DMS79 (cell line): ENCODE data around the gene LIF.
A peak's percentile ranks its signal among the peaks of the same experiment; 100 is the strongest.

Experiments used
- DNase-seq: peaks from one replicate; lab custom pipeline; 2025; lab: John Stamatoyannopoulos, UW

The LIF gene

DNA sequence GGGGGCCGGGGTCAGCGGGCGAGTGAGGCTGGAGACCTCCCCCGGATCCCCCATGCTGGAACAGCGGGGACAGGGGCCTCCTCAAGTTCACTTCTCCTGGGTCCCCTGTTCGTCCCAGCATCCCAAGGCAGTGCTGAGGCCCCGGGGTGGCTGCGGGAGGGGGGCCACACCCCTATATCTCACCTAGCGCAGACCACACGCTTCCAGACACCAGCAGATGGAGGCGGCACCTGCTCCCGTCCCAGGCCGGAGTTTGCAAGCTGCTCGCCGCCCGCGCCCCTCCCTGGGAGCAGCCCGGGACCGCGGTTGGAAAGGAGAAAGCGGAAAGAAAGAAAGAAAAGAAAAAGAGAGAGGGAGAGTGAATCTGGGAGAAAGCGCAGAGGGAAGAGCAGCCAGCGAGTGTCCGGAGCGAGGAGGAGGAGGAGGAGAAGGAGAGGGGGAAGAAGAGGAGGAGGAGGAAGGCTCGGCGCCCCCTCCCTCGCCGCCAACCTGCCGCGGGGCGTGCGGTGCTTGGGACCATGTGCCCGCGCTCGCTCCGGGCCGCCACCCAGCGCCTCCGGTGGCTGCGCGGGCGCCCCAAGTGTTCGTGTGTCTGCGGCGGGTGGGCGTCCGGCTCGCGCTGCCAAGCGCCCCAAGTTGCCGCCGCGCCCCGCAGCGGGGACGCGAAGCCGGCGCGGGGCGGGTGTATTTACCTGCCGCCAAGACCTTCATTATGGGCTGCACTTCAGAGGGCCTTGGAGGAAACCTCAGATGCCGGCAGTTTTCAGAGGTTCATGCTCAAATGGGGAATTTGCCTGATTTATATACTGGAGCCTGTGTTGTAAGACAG, at the start of gene LIF:
Gene LIF, minus strand, starts transcription at position 775 of the 829 bp plus-strand sequence. Its CDS starts 64 bp downstream, at position 711.
- no peak for DNase-seq

DNA sequence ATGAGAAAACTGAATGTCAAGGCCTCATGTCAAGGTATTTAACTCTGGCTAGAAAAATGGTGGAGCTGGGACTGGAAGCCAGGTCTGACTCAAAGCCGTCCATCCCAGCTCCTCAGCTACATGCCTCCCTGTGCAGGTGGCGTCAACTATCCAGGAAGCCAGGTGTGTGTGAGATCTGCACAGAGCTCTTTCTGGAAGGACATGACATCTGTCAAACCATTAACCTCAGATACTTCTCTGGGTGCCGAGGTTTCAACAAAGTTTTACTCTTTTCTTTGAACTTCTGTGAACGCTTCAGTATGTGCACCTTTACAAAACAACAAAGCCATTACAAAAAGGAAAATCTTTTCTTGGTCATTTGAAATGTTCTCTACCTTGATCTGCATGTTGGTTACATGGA, 49.8 kb upstream of the LIF start:
- no peak for DNase-seq

DNA sequence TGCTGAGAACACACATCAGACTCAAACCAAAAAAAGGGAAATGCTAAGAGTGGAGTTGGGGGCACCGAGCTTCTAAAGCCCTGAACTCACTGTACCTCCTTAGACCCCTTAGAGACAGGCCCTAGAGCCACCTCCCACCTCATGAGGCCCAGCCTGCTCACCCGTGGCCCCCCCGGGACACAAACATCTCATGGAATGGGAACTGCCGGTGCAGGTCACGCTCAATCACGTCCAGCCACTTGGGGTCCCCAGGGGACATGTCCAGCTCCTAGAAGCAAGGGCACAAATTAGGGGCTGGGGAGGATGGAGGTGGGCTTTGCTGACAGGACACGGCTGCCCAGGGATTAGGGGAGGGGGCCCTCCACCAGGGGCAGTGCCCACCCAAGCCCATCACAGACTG, 49.0 kb upstream of the LIF start:
- no peak for DNase-seq

DNA sequence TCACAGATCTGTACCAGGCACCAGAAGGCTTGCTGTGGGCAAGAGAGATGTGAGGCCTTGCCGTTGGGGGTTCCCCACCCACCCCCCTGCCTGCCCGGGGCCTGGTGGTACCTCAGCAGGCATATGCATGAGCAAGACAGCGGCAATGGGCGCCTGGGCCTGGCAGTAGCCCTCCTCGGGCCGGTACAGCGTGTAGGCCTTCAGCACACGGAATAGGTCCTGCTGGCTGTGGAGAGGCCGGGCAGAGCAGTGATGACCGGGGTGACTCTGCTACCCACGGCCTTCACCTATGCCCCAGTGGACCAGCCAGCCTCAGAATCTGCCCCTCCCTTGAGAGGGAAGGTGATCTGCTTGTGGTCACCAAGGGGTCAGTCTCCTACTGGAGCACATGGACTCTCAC, 48.3 kb upstream of the LIF start:
- DNase-seq, result no peak

DNA sequence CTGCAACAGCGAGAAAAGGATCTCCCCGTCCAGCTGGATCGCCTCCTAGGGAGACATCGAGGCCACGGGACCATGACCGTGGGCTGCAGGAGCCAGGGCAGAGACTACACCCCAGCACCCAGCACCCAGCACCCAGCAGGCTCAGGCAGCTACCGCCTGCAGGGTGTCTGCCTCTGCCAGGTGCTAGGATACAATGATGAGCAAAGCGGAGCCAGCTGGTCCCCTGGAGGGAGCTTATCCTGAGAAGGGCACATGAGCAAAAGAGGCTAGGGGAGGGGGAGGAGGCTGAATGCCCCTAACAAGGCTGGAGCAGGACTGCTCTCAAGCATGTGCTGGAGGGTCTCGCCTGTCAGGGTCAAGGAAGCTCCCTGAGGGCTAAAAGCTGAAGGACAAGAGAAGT, 47.5 kb upstream of the LIF start:
- DNase-seq, result no peak

DNA sequence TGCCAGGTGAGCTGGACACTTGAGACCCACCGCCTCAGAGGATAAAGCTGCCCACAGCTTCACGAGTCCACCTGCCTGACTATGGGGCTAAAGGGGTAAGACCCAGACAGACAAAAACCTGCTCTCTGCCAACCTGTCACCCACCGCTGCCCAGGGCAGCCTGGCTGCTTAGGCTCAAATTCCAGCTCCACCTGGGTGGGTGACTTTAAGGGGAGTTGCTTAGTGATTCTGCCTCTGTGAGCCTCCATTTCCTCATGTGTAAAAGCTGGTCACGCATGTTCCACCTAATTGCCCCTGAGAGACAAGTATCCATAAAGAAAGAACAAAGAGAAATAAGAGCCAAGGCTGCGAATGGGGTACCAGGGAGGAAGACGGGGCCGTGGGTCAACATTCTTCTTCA, 46.5 kb upstream of the LIF start:
- peak; percentile 28 for DNase-seq

DNA sequence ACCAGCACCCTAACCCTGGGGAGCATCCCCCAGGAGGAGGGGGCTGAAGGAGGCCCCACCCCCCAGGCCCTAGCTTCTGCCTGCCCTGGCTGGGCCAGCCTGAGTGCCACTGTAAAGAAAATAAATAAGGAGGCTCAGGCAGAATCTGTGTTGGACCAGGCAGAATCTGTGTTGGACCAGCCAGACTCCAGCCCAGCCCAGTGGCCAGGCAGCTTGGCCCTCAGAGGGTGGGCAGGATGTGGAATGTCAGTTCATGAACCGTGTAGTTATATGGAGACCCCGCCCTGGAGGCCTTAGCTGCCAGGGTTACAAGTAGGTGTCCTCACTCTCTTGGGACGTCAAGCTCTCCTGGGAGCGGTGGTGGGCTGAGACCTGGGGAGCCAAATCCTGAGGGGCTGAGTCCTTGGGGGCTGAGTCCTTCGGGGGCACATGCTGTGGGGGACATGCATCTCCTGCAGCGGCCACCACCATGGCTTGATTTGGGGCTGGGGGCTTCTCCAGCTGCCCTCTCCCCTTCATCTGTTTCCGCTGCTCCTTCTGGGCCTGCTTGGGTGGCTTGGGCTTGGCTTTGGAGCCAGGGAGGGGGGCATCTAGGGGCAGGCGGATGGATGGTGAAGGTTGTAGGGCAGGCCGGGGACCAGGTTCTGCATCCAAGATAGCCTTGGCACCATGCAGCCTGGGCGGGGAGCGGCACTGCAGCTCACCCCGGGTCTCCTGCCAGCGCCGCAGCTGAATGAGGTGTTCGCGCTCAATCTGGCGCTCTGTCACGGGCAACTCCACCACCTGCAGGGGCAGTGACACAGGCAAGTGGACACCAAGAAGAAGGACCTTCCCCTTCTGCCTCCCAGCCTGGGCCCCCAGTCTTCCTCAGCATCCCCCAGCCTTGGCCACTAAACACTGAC, 45.8 kb upstream of the LIF start:
- no peak for DNase-seq

DNA sequence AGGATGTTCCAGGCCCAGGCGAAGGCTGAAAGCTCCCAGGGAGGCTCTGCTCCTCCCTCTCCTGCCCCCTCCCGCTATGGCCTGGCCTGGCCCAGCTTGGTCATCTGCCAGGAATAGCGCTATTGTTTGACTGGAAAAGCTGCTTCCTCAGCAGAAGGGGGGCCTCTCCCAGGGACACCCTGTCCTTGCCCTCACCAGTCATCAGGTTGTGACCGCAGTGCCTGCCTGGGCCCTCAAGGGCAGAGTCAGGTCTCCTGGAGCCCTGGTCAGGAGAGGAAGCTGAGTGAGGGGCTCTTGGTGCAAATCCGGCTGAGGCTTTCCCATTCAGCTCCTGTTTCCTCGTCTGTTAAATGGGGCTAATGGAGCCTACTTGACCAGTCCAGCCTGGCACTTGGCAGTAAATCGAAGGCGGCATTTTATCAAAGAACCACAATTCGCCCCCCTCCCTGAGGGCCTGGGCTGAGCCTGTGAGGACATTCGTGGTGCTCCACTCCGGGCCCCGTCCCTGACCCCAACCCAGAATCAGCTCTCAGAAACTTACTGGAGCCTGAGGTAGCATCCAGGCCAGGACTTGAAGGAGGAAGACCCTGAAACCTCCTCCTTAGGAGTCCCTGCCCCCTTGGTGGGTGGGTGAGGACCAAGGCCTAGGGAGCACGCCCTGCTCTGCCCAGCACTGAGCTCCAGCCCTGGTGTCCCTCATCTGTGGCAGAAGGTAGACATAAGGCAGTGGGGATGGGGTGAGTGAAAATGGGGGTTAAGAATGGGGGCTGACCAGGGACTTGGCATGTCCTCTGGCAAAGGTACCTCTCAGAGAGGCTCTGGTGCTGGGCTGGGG, 44.7 kb upstream of the LIF start:
- no peak for DNase-seq

DNA sequence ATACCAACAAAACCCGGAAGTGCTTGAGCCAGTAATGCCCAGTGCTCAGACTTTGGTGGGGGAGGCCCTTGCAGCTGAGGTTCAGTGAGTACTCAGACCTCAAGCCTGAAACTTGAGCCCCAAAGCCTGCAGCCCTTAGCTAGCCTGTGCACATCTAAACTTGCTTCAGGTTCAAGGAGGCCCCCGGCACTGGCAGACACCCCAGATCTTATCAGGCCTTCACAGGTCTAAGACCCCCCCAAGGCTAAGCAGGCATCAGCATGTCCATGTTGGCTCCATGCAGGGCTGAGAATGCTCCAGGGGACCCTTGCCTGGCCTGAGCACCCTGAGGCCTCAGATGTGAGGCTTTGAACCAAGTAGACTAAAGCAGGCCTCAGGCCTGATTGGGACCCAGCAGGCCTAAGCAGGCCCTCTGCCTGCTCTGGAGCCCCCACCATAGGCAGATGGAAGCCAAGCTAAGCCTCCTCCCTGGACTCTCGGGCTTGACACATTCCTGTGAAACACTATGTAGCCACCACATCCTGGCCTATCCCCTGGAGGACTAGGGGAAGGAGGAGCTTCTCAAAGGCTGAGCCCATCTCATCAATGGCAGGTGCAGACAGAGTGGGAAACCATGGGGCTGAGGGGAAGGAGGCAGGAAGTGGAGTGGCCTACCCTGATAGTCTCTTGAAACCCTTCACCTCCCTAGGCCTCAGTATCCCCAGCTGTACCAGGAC, 43.9 kb upstream of the LIF start:
- no peak for DNase-seq

DNA sequence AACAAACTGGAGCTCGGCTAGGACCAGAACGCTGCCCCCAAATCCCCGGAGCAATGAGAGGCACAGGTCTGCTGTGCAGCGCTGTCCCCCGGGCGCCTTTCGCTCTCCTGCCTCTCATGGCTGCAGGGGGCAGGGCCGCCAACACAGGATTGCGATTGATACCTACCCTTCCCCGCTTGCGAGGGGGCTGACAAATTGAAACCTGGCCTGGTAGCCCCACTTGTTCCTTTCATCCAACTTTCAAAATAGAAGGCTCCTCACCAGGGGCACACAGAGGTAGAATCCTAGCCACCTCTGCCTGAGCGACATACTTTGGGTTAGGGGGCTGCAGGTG, 43.4 kb upstream of the LIF start:
- no peak for DNase-seq

DNA sequence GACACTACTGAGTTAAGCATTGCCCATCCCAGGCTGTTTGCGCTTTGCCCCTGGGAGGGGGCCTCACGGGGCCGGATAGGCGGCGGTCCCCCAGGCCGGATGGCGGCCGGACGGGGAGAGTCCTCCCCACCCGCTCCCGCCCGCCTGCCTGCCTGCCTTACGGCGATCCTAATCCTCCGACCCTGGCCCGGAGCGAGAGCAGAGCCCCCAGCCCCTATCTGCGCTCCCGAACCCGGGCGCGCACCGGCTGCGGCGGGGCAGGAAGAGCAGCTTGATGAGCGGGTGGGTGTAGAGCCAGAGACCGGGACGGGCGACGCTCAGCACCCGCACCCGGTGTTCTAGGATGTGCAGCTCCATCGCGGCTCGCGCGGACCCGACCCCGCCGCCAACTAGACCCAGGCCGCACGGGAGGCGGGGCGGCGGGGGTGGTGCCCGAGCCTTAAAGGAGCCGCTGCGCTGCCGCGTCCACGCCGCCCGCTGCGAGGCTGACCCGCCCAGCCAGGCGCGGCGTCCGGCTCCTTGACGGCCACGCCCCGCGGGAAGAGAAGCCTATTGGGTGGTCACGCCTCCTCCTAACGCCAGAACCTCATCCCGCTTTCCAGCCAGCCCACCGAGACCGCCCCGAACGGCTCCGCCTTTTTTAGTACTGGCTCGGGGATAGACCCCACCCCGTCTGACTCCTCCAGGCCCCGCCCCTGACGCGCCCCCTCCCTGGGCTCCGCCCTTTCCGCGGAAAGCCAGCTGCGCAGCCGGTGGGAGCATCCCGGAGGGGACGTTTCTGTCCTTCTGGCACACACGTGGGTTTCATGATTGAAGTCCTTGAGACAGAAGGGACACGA, 42.8 kb upstream of the LIF start, which contains the start of gene CASTOR1:
Gene CASTOR1, minus strand, starts transcription at position 365 of the 839 bp plus-strand sequence. Its CDS starts 8 bp downstream, at position 357.
- peak; percentile 47 for DNase-seq

DNA sequence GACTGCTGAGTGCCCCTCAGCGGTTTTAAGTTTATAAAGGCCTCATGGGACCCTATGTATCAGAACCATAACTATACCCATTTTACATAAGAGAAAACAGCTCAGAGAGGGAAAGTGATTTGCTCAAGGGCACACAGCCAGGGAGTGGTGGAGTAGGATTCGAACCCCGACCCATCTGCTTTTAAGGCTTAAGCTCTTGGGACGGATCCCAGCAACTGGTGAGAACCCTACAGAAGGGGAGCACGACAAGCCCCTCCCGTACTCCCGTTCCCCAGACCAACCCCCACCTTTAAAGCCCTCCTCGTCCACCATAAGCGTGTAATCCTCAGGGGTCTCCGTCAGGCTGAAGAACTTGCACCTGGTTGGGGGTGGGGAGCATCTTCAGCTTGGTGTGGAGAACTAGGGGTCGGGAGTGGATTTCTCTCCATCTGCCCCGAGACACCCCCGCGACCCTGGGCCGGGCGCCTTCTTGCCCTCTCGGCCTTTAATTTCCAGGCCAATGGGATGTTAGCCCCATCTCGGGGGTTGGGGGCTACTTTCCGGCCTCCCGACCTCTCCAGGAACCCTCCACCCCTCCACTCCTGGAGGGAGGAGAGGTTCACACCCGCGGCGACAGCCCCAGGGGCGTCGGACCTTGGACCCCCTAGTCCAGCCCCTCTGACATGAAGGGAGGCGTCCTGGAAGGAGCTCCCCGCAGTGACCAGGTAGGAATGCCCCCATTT, 42.0 kb upstream of the LIF start:
- no peak for DNase-seq

DNA sequence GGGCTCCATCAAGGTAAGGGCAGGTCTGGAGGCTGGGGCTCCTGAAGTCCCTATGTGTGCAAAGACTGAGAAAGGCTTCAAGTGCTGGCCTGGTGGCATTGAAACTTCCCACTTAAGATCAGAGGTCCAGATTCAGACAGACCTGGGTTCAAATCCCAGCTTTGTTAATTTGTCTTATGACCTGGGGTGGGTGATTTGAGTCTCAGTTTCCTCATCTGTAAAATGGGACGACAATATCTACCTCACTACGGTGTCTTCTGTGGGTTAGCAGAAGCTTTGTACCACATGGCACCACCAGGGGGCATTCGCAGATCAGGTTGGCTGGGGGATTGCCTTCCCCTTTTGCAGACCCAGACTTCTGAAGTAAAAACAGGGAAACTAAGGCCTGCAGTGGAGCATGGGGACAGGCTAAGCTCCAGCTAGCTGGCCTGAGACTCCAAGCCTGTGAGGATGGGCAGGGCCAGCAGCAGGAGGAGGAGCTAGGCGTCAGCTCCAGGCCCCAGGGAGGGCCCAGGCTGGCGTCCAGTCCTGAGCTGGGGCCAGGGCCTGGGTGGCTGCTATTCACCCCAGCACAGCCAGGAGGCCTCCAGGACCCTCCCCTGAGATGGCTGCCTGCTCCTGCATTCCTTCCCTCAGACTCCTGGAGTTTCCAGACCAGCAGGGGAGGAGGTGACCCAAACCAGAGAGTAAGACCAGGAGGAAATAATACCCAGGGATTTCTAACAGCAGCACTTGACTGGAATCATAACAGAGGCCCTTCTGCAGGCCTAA, 41.3 kb upstream of the LIF start:
- DNase-seq, result no peak

DNA sequence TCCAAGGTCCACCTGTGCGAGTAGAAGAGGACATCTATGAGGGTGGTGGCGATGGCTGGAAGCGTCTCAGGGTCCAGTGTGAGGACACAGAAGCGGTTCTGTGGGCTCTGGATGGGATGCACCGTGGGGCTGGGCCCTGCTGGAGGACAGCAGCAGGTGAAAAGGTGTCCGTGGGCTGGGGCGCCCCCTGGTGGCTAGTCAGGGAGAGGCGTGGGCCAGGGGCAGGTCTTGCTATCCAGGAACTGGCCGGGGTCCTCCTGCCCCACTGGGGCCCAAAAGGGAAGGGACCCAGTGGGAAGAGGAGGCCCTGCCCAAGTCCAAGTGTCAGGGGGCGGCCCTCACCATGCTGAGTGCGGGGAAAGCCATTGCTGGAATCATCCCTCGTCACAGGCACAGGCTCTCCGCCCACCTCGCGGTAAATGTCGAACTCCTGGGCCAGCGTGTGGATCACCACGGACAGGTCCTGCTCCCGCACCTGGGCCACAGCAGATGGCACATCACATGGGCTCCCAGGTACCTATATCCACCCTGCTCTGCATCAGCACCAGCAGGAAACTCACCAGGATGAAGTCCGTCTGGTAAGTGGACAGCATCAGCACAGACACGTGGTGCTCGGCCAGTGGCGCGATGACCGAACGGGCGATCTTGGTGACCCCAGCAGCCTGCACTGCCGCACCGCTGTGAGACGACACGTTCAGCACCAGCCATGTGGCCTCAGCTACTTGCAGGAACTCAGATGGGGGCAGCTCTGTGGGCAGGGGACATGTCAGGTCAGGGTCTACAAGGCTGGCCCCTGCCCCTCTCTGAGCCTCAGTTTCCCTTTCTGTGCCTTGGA, 40.5 kb upstream of the LIF start:
- DNase-seq, result no peak

DNA sequence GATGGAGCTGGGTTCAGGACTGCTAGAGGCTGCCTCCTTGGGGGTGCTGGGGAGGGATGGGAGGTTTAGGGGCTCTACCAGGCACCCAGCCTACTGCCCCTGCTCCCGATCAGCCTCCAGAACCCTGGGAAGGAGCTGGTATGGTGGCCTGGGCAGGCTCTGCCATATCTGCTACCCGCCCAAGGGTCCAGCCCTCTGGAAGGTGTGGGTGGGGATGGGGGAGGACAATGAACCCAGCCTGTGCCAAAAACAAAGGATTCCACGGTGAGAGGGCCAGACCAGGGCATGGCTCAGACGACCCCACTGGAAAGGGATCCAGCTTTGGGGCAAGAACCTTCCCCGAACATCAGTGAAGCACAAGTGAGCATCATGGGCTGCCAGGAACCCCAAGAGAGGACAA, 39.8 kb upstream of the LIF start:
- no peak for DNase-seq

DNA sequence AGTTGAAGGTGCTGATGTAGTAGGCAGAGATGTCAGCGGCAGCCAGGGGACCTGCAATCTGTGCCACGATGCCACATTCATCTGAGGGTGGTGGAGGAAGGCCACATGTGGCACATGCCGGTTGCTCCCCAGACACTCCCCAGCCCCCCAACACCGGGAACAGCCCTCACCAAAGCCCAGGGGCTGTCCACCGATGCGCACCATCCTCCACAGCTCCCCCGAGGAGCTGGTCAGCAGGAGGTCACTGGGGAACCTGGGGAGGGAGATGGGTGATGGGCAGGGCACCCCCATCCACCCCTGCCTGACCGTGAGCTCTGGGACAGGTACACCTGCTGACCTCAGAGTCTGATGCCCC, 39.3 kb upstream of the LIF start:
- DNase-seq, result no peak

DNA sequence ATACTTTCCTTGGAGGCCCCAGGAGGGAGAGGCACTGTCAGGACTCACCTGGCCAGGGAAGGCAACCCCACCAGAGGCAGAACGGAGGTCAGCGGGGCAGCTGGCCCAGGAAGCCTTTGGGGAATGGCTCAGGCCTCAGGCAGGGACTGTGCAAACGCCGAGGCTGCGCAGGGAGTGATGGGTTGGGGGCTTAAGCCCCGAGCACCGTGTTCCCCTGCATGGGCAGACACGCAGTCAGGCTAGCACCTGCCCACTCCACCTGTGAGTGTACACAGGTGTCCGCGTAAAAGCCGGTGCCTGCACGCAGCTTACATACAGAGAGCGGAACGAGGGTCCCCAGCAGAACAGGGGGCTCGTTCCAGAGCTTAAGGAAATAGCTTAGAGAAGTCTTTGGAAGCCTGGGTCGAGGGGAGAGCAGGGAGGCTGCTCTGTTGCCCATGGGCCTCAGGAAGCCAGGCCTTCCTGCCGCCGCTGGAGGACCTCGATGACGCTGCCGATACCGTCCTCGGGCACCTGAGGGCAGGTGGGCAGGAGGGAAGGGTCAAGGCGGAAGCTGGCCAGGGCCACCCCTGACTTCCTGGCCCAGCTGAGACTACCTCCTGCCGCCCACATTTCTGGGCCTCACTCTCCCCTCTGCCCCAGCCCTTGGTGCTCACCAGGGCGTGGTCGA, 38.8 kb upstream of the LIF start:
- DNase-seq, result no peak

DNA sequence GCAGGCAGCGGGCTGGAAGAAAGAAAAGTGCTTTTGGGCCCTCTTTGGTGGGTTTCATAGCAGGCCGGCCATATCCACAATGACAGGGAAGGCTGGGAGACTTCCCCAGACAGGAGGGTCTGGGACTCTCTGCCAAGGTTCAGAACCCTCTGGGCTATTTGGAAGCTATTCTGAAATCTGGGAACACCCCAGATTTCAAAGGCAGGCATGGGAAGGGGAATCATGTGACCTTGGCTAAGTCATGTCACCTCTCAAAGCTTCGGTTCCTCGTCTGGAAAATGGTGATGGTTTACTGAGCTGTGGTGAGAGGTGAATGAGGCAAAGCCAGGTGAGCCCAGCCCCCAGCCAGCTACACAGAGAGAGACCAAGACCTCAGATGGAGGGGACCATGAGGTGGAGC, 38.1 kb upstream of the LIF start:
- no peak for DNase-seq
